Testis (tissue), 3 donors: Measurements from ENCODE around the gene B3GNT7. TPM values are rescaled to one million over a fixed set of nuclear protein-coding genes. Genes with fewer than 3 reads are reported as not detected.
A peak's percentile ranks its signal among the peaks of the same experiment; 100 is the strongest.

ENCODE experiments used
- DNase-seq: peaks from one replicate; pipeline ENCODE4 v3.0.0-alpha.2; 2019
- H3K27ac ChIP-seq, 2 donors: fragments of 200-600 bp; sonication (generic); one replicate each; pipeline ENCODE4 v1.5.1; 2019
- H3K27me3 ChIP-seq: fragments of 200-600 bp; sonication (generic); one replicate; pipeline ENCODE4 v1.5.1; 2019
- H3K36me3 ChIP-seq: fragments of 200-600 bp; sonication (generic); one replicate; pipeline ENCODE4 v1.5.1; 2017; ENCODE audit warnings: low read depth; ENCODE audit errors: missing control alignments
- H3K4me1 ChIP-seq: fragments of 200-600 bp; sonication (generic); one replicate; pipeline ENCODE4 v1.5.1; 2019
- H3K4me3 ChIP-seq, 2 donors: fragments of 200-600 bp; sonication (generic); one replicate each; pipeline ENCODE4 v1.5.1; 2017 to 2019
- H3K9me3 ChIP-seq: fragments of 200-600 bp; sonication (generic); one replicate; pipeline ENCODE4 v1.5.1; 2017
- POLR2A ChIP-seq: fragments of 450-650 bp; IDR thresholded peaks from one replicate; pipeline ENCODE4 v1.6.1; 2017; ENCODE audit warnings: antibody characterized with exemption, mild to moderate bottlenecking, moderate library complexity
- WGBS, 2 donors: methylation state at CpG; one replicate each; pipeline ENCODE4 v1.1.5; 2018; 5-methylcytosine and 5-hydroxymethylcytosine counted together
- intact Hi-C: fragments of 100-400 bp; cut with DNase I; formaldehyde crosslinking; loops from one replicate; pipeline ENCODE4 v1.15.1; 2023; ENCODE audit warnings: low total_unique reads
- polyA plus RNA-seq: library from polyadenylated mRNA; stranded (reverse); fragments of 350-450 nt; fragmentation: Illumina TruSeq; extraction: RNeasy Lipid Tissue Mini Kit (QIAGEN cat#74804); gene quantifications from one replicate; pipeline ENCODE4 v1.2.3, GENCODE V29; 2014; ENCODE audit warnings: low read depth, low replicate concordance; ENCODE audit not compliant: insufficient read depth
- total RNA-seq, 2 donors: library from RNA; depleted of rRNA; stranded (reverse); fragments of >200 nt; gene quantifications; one replicate each; pipeline ENCODE4 v1.2.3, GENCODE V29; 2016
- TF ChIP-seq, protein P1 (sequence below), 3 experiments: fragments of 450-650 bp in 2 of 3; fragments of 200-600 bp in 1 of 3; sonication (generic) in 1 of 3; IDR thresholded peaks; one replicate each; pipeline ENCODE4 v1.5.1; 2016 to 2019; ENCODE audit warnings: antibody characterized with exemption in 3 of 3, mild to moderate bottlenecking in 2 of 3, moderate library complexity in 1 of 3

B3GNT7 gene
- total and polyA plus RNA-seq, 3 donors from 2014 or later = 2.6 to 5.0 (median 3.3) TPM

DNA sequence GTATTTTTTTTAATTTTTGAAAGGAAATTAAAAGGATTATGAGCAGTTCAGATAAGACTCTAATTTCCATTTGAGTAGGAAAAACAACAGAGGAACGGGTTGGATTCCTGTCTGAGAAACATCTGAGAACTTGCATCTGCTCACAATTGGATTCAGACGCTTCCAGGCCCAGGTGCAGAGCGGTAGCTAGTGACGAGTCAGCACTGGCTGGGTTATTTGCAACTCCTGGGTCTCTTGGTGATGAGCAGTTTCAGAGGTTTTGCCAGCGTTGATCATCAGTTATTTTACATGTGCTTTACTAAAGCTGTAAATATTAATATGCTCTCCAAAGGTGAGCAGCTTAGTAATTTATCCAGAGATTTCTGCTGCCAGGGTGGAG is 39.1 kb upstream of the B3GNT7 start:
- peak overlapping the region; percentile 25 to 78 for H3K27ac ChIP-seq
- DNase-seq = no peak
- TF ChIP-seq POLR2A = no peak
- TF ChIP-seq, protein P1, sequence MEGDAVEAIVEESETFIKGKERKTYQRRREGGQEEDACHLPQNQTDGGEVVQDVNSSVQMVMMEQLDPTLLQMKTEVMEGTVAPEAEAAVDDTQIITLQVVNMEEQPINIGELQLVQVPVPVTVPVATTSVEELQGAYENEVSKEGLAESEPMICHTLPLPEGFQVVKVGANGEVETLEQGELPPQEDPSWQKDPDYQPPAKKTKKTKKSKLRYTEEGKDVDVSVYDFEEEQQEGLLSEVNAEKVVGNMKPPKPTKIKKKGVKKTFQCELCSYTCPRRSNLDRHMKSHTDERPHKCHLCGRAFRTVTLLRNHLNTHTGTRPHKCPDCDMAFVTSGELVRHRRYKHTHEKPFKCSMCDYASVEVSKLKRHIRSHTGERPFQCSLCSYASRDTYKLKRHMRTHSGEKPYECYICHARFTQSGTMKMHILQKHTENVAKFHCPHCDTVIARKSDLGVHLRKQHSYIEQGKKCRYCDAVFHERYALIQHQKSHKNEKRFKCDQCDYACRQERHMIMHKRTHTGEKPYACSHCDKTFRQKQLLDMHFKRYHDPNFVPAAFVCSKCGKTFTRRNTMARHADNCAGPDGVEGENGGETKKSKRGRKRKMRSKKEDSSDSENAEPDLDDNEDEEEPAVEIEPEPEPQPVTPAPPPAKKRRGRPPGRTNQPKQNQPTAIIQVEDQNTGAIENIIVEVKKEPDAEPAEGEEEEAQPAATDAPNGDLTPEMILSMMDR (IDR thresholded peaks at IDR 0.05) = no peak
- no peaks in the 10 kb centered on the region for H3K36me3 ChIP-seq
- WGBS, 2 donors = 50 to 53% methylated on average over 5 of the region's 5 CpGs
- no peaks in the 10 kb centered on the region for H3K4me1 ChIP-seq
- H3K9me3 ChIP-seq = no peaks in the 10 kb centered on the region
- intact Hi-C loops = no loop called here
- no peaks in the 10 kb centered on the region for H3K27me3 ChIP-seq
- H3K4me3 ChIP-seq = no peak overlapping the region

DNA sequence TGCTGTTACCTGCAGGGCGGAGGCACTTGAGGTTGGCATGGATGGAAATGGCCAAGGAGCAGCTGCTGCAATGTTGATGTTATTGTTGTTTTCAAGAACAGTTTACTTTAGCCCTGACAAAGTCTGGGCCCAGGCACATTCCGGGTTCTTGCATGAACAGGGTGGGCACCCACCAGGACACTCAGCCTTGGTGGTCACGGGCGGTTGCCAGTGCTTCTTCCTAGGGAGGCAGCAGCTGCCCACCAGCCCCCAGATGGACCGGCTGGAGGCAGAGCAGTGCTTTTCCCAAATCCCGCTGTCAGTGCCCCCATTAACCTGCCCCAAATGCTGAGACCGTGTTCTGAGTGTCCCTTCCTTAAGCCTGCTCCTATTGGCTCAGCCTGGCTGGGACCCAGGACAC is 38.5 kb upstream of the B3GNT7 start:
- TF ChIP-seq, protein P1 (IDR thresholded peaks at IDR 0.05) = no peak
- no peak for TF ChIP-seq POLR2A
- Histone ChIP-seq H3K27me3 (no peaks in the 10 kb centered on the region), H3K4me3 (no peak overlapping the region), H3K36me3 (no peaks in the 10 kb centered on the region), H3K9me3 (no peaks in the 10 kb centered on the region), H3K27ac (no peak overlapping the region), H3K4me1 (no peaks in the 10 kb centered on the region)
- WGBS, 2 donors = 93 to 95% methylated on average over 4 to 7 of the region's 7 CpGs
- intact Hi-C loops = no loop called here
- no peak for DNase-seq

DNA sequence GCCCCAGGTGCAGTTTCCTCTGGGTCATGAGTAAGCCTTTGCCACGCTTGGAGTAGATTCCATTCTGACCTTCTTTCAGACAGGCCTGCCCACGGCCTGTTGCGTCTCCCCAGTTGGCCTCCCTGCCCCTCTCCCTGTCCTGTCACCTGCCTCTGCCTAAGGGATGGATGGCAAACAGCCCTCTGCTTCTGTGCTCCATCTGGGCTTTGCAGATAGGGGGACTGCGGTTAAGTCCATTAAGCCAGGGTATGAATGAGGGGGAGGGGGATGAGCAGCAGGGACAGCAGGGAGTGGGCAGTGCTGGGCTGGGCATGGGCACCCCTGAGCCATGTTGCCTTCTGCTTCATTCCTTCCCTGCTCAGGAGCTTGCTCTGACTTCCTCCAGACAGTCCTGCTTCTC is 37.6 kb upstream of the B3GNT7 start:
- no peak for TF ChIP-seq POLR2A
- TF ChIP-seq, protein P1 (IDR thresholded peaks at IDR 0.05) = no peak
- no peak for DNase-seq
- 90 to 91% methylated on average over 4 of the region's 4 CpGs for WGBS, 2 donors
- no peaks in the 10 kb centered on the region for H3K36me3 ChIP-seq
- no peaks in the 10 kb centered on the region for H3K9me3 ChIP-seq
- no peak overlapping the region for H3K27ac ChIP-seq
- no peak overlapping the region for H3K4me3 ChIP-seq
- intact Hi-C loops = no loop called here
- H3K27me3 ChIP-seq = no peaks in the 10 kb centered on the region
- no peaks in the 10 kb centered on the region for H3K4me1 ChIP-seq

DNA sequence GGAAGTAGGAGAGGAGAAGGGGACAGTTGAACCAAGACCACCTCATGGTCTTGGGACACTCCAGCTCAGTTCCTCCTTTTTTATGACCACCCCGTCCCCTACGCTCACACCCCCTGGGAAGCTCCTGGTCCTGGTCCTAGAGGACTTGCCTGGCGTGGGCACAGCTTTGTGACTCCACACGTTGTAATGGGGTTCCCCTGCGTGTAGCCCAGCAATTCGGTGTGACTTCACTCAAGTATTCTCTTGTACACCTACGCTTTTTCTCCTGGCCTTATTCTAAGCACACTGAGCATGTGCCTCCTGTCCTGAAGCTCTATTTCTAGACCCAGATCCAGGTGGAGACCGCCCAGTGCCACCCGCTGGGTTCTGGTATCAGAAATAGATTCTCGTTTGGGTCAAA is 36.1 kb upstream of the B3GNT7 start:
- 92 to 97% methylated on average over 10 of the region's 10 CpGs for WGBS, 2 donors

DNA sequence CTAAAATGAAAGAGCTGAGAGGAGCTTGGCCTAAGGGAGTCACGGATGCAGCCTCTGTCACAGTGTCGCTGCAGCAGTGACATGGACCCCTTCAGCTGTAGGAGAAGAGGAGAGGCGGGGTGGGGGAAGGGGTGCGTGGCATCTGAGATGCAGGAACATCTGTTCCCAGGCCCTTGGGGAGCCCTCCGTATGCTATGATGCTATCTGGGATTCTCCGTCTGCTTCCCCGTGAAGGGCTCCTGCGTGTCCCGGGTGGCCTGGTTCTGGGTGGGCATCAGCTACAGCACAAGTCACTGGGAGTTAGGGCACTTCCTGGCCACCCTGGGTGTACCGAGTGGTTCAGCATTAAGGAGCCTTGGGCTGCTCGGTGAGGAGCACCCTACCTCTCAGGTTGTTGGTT is 35.6 kb upstream of the B3GNT7 start:
- Histone ChIP-seq H3K27ac (no peak overlapping the region), H3K4me3 (no peak overlapping the region), H3K9me3 (no peaks in the 10 kb centered on the region), H3K36me3 (no peaks in the 10 kb centered on the region), H3K27me3 (no peaks in the 10 kb centered on the region), H3K4me1 (no peaks in the 10 kb centered on the region)
- no peak for TF ChIP-seq POLR2A
- TF ChIP-seq, protein P1 (IDR thresholded peaks at IDR 0.05) = no peak
- intact Hi-C loops = no loop called here
- no peak for DNase-seq
- 88 to 91% methylated on average over 4 to 11 of the region's 11 CpGs for WGBS, 2 donors

More for the DNA sequence above, 36.1 kb upstream of the B3GNT7 start:
- H3K4me3 ChIP-seq = no peak overlapping the region
- no peaks in the 10 kb centered on the region for H3K36me3 ChIP-seq
- no peaks in the 10 kb centered on the region for H3K27me3 ChIP-seq
- no peaks in the 10 kb centered on the region for H3K9me3 ChIP-seq
- no peak overlapping the region for H3K27ac ChIP-seq
- no peaks in the 10 kb centered on the region for H3K4me1 ChIP-seq
- TF ChIP-seq, protein P1 (IDR thresholded peaks at IDR 0.05) = no peak
- no peak for TF ChIP-seq POLR2A
- intact Hi-C loops = no loop called here
- no peak for DNase-seq
